AML-193 (cell line): Measurements from ENCODE around the gene CD36.
"Not testable (repeated sequence)": the region's sequence is repeated elsewhere in the genome, so short reads cannot be mapped to it uniquely, and the experiment has no call there.

Experiments
- DNase-seq, 2 experiments: peaks; one replicate each; lab custom pipeline; 2025; lab: John Stamatoyannopoulos, UW

Gene CD36

GRCh38 chr7:80654887-80655340, 16.5 kb downstream of the CD36 start:
- DNase-seq, result no peak

- no peak for DNase-seq
These were observed 17.6 kb downstream of the CD36 start for GRCh38 chr7:80656029-80656428.

- DNase-seq, result peak; percentile 47 to 49
These were observed 20.9 kb downstream of the CD36 start for GRCh38 chr7:80659120-80660055.

- no peak for DNase-seq
These were observed 22.5 kb downstream of the CD36 start for GRCh38 chr7:80660939-80661338.

- DNase-seq, result no peak
These were observed 23.3 kb downstream of the CD36 start for GRCh38 chr7:80661729-80662128.

- DNase-seq, result no peak
These were observed 23.8 kb downstream of the CD36 start for GRCh38 chr7:80662252-80662651.

GRCh38 chr7:80665526-80665925, 27.1 kb downstream of the CD36 start:
- no peak for DNase-seq

- no peak for DNase-seq
These were observed 27.9 kb downstream of the CD36 start for GRCh38 chr7:80666376-80666775.

- not testable (repeated sequence) for DNase-seq
These were observed 30.9 kb downstream of the CD36 start for GRCh38 chr7:80669367-80669766.

- peak; percentile 6 to 7 for DNase-seq
These were observed 33.3 kb downstream of the CD36 start for GRCh38 chr7:80671744-80672143.

- DNase-seq, result no peak
These were observed 36.6 kb downstream of the CD36 start for GRCh38 chr7:80675090-80675489.

GRCh38 chr7:80676404-80676803, 38.0 kb downstream of the CD36 start:
- DNase-seq, result no peak

- no peak for DNase-seq
These were observed 39.2 kb downstream of the CD36 start for GRCh38 chr7:80677629-80678028.

- DNase-seq, result no peak
These were observed 40.3 kb downstream of the CD36 start for GRCh38 chr7:80678707-80679106.

- DNase-seq, result peak; percentile 74 to 82
These were observed 41.8 kb downstream of the CD36 start for GRCh38 chr7:80679921-80680907.

GRCh38 chr7:80681272-80681885, 42.9 kb downstream of the CD36 start:
- DNase-seq, result peak; percentile 36 to 52

- no peak for DNase-seq
These were observed 44.3 kb downstream of the CD36 start for GRCh38 chr7:80682744-80683143.

GRCh38 chr7:80686576-80686975, 48.1 kb downstream of the CD36 start:
- DNase-seq, result peak; percentile 43 to 62

GRCh38 chr7:80699045-80699638, 60.7 kb downstream of the CD36 start:
- peak; percentile 47 to 52 for DNase-seq

- no peak for DNase-seq
These were observed 61.3 kb downstream of the CD36 start for GRCh38 chr7:80699721-80700256.

GRCh38 chr7:80703272-80703671, 64.8 kb downstream of the CD36 start:
- no peak for DNase-seq
